ENCODE measurements around the gene RALGPS1. TPM values are rescaled to one million over a fixed set of nuclear protein-coding genes. Genes with fewer than 3 reads are reported as not detected.
"Not testable (repeated sequence)": the region's sequence is repeated elsewhere in the genome, so short reads cannot be mapped to it uniquely, and the experiment has no call there.

Gene RALGPS1
- total and polyA plus RNA-seq, 2 of the 8 experiments (the other 6 are each of a cell fraction or from before 2014, with no cell fraction given): 20.0 to 23.5 TPM

DNA sequence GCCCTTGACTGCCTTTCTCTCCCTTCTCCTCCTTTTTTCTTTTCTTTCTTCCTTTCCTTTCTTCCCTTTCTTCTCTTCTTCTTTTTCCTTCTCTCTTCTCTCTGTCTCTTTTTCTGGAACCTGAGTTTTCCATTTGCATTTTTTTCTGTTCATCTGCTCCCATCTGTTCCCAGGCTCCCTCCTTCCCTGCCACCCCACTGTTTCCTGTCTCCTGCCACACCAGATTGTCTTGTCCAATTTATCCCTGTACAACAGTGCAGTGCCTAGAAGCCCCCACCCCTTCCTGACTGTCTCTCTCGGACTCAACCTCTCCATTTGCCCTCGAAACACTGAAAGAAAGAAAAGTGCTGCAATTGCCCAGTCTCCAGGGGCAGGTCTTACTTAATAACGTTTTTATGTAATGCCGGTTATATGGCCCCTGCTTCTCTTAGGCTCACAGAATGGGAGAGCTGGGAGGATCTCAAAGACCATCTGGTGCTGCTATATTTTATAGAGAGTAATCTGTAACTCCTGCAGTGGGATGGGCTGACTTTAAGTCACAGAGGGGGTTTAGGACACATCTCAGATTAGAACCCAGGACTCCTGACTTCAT lies 101.4 kb downstream of the RALGPS1 start (continued):
- TF ChIP-seq BACH1 (IDR thresholded peaks at IDR 0.05; ENCODE audit: low read length) (no peak), KDM1A (IDR thresholded peaks at IDR 0.05; ENCODE audit: borderline replicate concordance, low read length) (no peak)

DNA sequence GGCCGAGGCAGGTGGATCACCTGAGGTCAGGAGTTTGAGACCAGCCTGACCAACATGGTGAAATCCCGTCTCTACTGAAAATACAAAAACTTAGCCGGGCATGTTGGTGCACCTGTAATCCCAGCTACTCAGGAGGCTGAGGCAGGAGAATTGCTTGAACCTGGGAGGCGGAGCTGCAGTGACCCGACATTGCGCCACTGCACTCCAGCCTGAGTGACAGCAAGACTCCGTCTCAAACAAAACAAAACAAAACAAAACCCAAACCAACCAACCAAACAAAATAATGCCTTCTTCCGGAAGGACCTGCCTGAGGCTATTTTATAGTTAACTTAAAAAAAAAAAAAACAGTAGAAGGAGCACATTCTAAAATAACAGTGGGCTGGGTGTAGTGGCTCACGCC lies 103.4 kb downstream of the RALGPS1 start:
- WGBS, 2 experiments (ENCODE audit: extremely low coverage in 1 of 2, insufficient coverage in 1 of 2, insufficient read length in 1 of 2, insufficient replicate concordance in 2 of 2, low coverage in 1 of 2, low lambda C conversion rate in 2 of 2, missing lambda C conversion rate in 1 of 2): 91% methylated on average over 9 of the region's 9 CpGs; no CpG with 5 or more reads in 1 of the 2 experiments

More for the DNA sequence above, 103.4 kb downstream of the RALGPS1 start:
- H2BK15ac ChIP-seq (ENCODE audit: low read length); H3K27me3 ChIP-seq (replicated peaks in 1 of 4; ENCODE audit: control insufficient read depth in 3 of 4, extremely low read depth in 1 of 4, insufficient read depth in 3 of 4, low read length in 3 of 4); FAIRE-seq; H4K91ac ChIP-seq (replicated peaks; ENCODE audit: insufficient read length, low read length); H3K9me3 ChIP-seq (ENCODE audit: insufficient read depth in 2 of 2, low read depth in 1 of 2, low read length in 1 of 2); H3K23me2 ChIP-seq (ENCODE audit: low read depth, low read length); H3K14ac ChIP-seq (ENCODE audit: insufficient read length); H3K4me3 ChIP-seq (ENCODE audit: extremely low read depth in 1 of 4, insufficient read depth in 2 of 4, low read depth in 3 of 4, low read length in 4 of 4); H2AK5ac ChIP-seq (ENCODE audit: low read depth, low read length); H4K8ac ChIP-seq (ENCODE audit: extremely low read depth, insufficient read depth, low read length); H4K5ac ChIP-seq (ENCODE audit: insufficient read length, low read depth, low read length); H2BK12ac ChIP-seq (ENCODE audit: low read depth, low read length); H3K4me1 ChIP-seq (replicated peaks in 1 of 4; ENCODE audit: control insufficient read depth in 3 of 4, insufficient read depth in 4 of 4, low read length in 3 of 4); CTCF ChIA-PET (ENCODE audit: partially characterized antibody); H2BK20ac ChIP-seq (ENCODE audit: low read length); H3K9ac ChIP-seq (replicated peaks in 1 of 4; ENCODE audit: extremely low read depth in 1 of 4, low read depth in 3 of 4, low read length in 3 of 4); H3K27ac ChIP-seq (ENCODE audit: low read depth, low read length); H3K23ac ChIP-seq (ENCODE audit: insufficient read length); H4K20me1 ChIP-seq (replicated peaks in 1 of 2; ENCODE audit: control insufficient read depth in 1 of 2, insufficient read depth in 2 of 2, low read length in 2 of 2); H3K4ac ChIP-seq (replicated peaks; ENCODE audit: insufficient read length, low read depth, low read length); H3K79me2 ChIP-seq (ENCODE audit: control insufficient read depth in 1 of 2, insufficient read depth in 2 of 2, low read length in 2 of 2); H3K18ac ChIP-seq (ENCODE audit: extremely low read depth, low read length); H3K56ac ChIP-seq (replicated peaks; ENCODE audit: insufficient read length, low read depth, low read length); H2AFZ ChIP-seq (ENCODE audit: low read length); DNase-seq (ENCODE audit: low read depth in 1 of 2, low spot score in 2 of 2); H3K36me3 ChIP-seq (ENCODE audit: control insufficient read depth in 2 of 4, insufficient read depth in 4 of 4, low read length in 3 of 4); H2BK5ac ChIP-seq (ENCODE audit: low read depth, low read length); H3K79me1 ChIP-seq (ENCODE audit: low read depth, low read length); H3K4me2 ChIP-seq (ENCODE audit: insufficient read depth in 1 of 2, low read depth in 2 of 2, low read length in 2 of 2); H2BK120ac ChIP-seq (replicated peaks; ENCODE audit: low read depth, low read length): not testable (repeated sequence)
- POLR2A ChIA-PET (ENCODE audit: partially characterized antibody): interaction anchor here (0.7 kb wide), 1 partner anchor 261 kb away, joined by 3 read pairs; no protein-coding TSS in a partner anchor

Data from H1 (cell line).